Effector CD4-positive, alpha-beta T cell (primary cell): ENCODE data around the gene MED10.

Source experiments
- DNase-seq: peaks from one replicate; pipeline ENCODE4 v3.0.0-alpha.2; 2020
- total RNA-seq: gene quantifications from one replicate; lab custom pipeline; 2026; lab: John Stamatoyannopoulos, UW

MED10 gene
- 36.2 reads per million, percentile 61 among the genes with 10 or more reads in this experiment for total RNA-seq

- peak; percentile 91 for DNase-seq
These were observed at the start of gene MED10 for GRCh38 chr5:6377905-6378765. MED10 (minus strand) TSS chr5:6378547; CDS start chr5:6378483, 64 bp downstream.

DNA sequence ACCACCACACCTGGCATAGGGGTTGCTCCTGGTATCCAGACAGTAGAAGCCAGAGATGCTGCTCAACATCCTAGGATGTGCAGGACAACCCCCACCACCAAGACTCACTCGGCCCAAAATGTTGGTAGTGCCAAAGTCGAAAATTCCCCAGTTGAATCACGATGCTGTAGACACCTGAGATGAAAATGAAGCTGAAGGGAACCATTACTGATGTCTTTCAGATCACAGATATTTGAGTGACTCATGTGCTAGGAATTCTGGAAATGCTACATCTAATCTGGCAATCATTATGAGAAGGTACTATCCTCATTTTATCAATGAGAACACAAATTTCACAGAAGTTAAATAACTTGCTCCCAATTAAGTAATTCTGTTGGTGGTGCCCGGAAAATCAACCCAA is 49.3 kb upstream of the MED10 start:
- DNase-seq = no peak

- DNase-seq = no peak
These were observed 46.4 kb upstream of the MED10 start for GRCh38 chr5:6424700-6425099.

- no peak for DNase-seq
These were observed 45.8 kb upstream of the MED10 start for GRCh38 chr5:6424110-6424659.

- DNase-seq = no peak
These were observed 45.2 kb upstream of the MED10 start for GRCh38 chr5:6423327-6424109.

- DNase-seq = no peak
These were observed 41.0 kb upstream of the MED10 start for GRCh38 chr5:6419340-6419852.

- DNase-seq = no peak
These were observed 40.4 kb upstream of the MED10 start for GRCh38 chr5:6418679-6419276.

GRCh38 chr5:6417657-6418056 is 39.3 kb upstream of the MED10 start:
- DNase-seq = no peak

DNA sequence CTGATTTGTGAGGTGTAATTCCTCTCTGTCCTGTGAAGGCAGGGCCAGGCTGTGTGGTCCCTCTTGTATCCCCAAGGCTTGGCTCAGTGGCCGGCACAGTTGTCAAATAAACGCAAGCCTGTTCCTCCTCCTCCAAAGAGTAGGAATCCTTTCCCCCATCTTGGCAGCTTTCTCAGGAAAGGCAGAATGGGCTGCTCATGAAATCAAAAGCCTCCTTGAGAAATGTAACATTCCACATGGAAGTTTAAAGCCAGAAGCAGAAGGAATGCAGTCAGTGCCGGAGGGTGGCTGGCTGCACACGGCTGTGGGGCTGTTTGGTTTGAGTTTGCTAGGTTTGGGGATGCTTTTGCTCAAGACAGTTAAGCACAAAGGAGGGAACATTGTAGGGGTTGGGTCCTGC is 34.5 kb upstream of the MED10 start:
- no peak for DNase-seq

- DNase-seq = no peak
These were observed 32.8 kb upstream of the MED10 start for GRCh38 chr5:6411141-6411540.

GRCh38 chr5:6410421-6410820 is 32.1 kb upstream of the MED10 start:
- no peak for DNase-seq

GRCh38 chr5:6408627-6409446 is 30.5 kb upstream of the MED10 start:
- no peak for DNase-seq

DNA sequence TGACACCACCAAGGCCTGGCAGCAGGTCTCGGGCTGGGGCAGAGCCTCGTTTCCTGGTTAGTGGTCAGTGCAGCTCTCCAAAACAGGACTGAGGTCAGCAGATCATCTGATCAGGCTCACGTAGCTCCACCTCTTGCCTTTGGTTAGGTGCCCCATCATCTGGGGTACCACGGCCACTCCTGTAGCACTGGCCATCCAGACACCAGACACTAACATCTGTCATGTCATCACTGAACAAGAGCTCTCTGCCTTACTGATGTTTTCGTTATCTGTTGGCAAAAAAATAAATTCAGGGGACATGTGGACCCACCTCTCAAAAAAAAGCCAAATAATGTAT is 29.9 kb upstream of the MED10 start:
- DNase-seq = no peak

GRCh38 chr5:6407558-6408259 is 29.4 kb upstream of the MED10 start:
- no peak for DNase-seq

- DNase-seq = no peak
These were observed 27.2 kb upstream of the MED10 start for GRCh38 chr5:6405591-6405990.

DNA sequence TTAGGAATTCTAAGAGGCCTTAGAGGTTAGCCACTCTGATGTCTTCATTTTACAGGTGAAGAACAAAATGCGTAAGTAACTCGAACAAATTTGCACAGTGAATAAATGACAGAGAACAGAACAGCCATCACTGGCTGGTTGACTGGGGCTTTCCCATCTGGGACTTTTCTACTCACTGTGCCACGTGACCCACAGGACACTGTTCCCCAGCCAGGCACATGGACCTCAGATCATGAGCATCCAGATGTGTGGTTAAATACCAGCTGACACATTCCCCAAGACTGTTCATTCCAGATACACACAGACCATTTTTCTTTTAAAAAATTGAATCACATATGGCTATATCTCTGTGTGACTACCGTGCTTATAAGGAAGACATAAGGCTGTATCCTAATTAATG is 25.8 kb upstream of the MED10 start:
- DNase-seq = no peak

DNA sequence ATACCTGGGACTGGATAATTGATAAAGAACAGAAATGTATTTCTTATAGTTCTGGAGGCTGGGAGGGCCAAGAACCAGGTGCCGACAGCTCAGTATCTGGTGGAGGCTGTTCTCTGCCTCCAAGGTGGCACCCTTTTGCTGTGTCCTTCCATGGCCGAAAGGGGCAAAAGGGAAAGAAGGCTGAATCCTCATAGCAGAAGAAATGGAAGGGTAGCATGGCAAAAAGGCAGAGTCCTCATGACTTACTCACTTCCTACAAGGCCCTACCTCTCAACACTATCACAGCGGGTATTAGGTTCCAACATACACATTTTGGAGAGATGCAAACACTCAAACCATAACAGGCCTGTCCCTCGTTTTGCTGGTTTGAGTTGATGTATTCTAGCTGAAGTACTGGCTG is 25.1 kb upstream of the MED10 start:
- DNase-seq = no peak

DNA sequence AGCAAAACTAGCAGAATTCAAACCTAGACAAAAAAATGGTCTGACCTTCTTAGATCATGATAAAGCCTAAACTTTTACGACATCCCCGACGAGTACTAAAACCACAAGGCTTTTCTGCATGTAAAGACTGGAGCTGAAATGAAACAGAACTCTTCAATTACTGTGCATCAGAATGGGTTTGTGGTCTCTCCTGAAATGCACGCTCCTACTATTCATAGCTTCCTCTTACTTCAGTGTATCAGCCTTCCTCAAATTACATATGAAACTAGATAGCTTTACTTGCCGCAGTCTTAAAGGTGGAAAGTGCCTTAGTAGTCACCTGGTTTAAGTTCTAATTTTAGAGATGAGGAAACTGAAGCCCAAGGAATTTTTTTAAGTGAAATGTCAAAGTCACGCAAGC is 24.6 kb upstream of the MED10 start:
- DNase-seq = no peak

GRCh38 chr5:6401410-6401809 is 23.1 kb upstream of the MED10 start:
- no peak for DNase-seq

GRCh38 chr5:6399980-6400910 is 21.9 kb upstream of the MED10 start:
- DNase-seq = no peak
